Fibroblast of lung (primary cell): Measurements from ENCODE around the gene SAMSN1.

Experiments used
- EZH2 ChIP-seq: IDR thresholded peaks from 2 replicates; pipeline ENCODE4 v1.5.1; 2012; ENCODE audit warnings: low read length, control low read depth, mild to moderate bottlenecking; ENCODE audit errors: missing control alignments
- TF ChIP-seq, protein P1 (sequence below), 2 donors: IDR thresholded peaks in 1 of 2; conservative IDR thresholded peaks in 1 of 2; 1 replicate in 1 of 2; 2 replicates in 1 of 2; pipeline ENCODE4 v1.5.1; 2011 to 2012; ENCODE audit warnings: low read length in 2 of 2, control low read depth in 1 of 2, inconsistent platforms in 1 of 2, low read depth in 1 of 2, mild to moderate bottlenecking in 1 of 2

DNA sequence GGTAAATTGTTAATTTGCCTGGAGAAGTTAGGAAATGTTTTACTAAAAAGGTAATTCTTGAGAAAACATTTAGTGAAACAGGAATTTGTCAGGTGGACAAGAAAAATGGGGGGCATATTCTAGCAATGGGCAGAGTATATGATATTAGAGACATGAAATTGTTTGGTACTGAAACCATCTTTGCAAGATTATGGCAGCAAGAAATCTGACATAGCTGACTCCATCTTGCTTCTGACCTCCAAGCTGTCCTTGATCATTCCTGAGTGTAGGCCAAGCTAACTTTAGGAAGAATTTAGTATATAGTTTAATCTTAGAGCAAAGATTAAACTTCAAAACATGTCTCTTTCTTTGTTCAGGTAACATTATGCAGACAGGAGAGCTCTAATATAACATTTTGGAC is 14.0 kb upstream of the SAMSN1 start:
- TF ChIP-seq, protein P1, sequence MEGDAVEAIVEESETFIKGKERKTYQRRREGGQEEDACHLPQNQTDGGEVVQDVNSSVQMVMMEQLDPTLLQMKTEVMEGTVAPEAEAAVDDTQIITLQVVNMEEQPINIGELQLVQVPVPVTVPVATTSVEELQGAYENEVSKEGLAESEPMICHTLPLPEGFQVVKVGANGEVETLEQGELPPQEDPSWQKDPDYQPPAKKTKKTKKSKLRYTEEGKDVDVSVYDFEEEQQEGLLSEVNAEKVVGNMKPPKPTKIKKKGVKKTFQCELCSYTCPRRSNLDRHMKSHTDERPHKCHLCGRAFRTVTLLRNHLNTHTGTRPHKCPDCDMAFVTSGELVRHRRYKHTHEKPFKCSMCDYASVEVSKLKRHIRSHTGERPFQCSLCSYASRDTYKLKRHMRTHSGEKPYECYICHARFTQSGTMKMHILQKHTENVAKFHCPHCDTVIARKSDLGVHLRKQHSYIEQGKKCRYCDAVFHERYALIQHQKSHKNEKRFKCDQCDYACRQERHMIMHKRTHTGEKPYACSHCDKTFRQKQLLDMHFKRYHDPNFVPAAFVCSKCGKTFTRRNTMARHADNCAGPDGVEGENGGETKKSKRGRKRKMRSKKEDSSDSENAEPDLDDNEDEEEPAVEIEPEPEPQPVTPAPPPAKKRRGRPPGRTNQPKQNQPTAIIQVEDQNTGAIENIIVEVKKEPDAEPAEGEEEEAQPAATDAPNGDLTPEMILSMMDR (conservative IDR thresholded peaks at IDR 0.05 in 1 of 2, IDR thresholded peaks at IDR 0.05 in 1 of 2; ENCODE audit: low read depth in 1 of 2, low read length in 2 of 2): no peak
- no peak for TF ChIP-seq EZH2
